HepG2 (cell line): Measurements from ENCODE around the gene ALG11. TPM values are rescaled to one million over a fixed set of nuclear protein-coding genes. Genes with fewer than 3 reads are reported as not detected.

Experiments used
- CCDC6 ChIP-seq: sonication (generic); formaldehyde crosslinking; IDR thresholded peaks from 2 replicates; pipeline ENCODE4 v1.8.1; 2022; ENCODE audit warnings: mild to moderate bottlenecking, missing genetic modification reagents, moderate library complexity
- DMAP1 ChIP-seq: IDR thresholded peaks from 2 replicates; pipeline ENCODE4 v1.6.1; 2016
- GATA4 ChIP-seq: sonication (generic); IDR thresholded peaks from 2 replicates; pipeline ENCODE4 v1.6.1; 2016; ENCODE audit warnings: antibody characterized with exemption, low read depth, borderline replicate concordance
- ISL2 ChIP-seq: sonication (generic); formaldehyde crosslinking; IDR thresholded peaks from 2 replicates; pipeline ENCODE4 v1.5.0; 2020; ENCODE audit warnings: missing genetic modification reagents
- JUND ChIP-seq: sonication (generic); formaldehyde crosslinking; IDR thresholded peaks from 2 replicates; pipeline ENCODE4 v1.8.0; 2022; ENCODE audit warnings: mild to moderate bottlenecking, missing genetic modification reagents
- KDM6A ChIP-seq: IDR thresholded peaks from 2 replicates; pipeline ENCODE4 v1.6.1; 2016; ENCODE audit warnings: low read depth
- KLF16 ChIP-seq, 2 experiments: sonication (generic) in 1 of 2; formaldehyde crosslinking in 1 of 2; IDR thresholded peaks; 2 replicates each; pipeline versions ENCODE4 v1.6.1 to v1.8.0; 2016 to 2023; ENCODE audit warnings: missing genetic modification reagents in 2 of 2, missing compliant biosample characterization in 1 of 2
- LCORL ChIP-seq, 2 experiments: fragments of 450-650 bp in 1 of 2; sonication (generic) in 1 of 2; formaldehyde crosslinking in 1 of 2; IDR thresholded peaks; 2 replicates each; pipeline versions ENCODE4 v1.5.0 to v1.6.1; 2017 to 2020; ENCODE audit warnings: antibody characterized with exemption in 1 of 2, missing genetic modification reagents in 1 of 2
- NR2F2 ChIP-seq: IDR thresholded peaks from 2 replicates; pipeline ENCODE4 v1.6.1; 2012; ENCODE audit warnings: low read depth, inconsistent platforms, borderline replicate concordance
- POLR2A ChIP-seq, 2 experiments: IDR thresholded peaks; 2 replicates each; pipeline ENCODE4 v1.6.1; 2011; ENCODE audit warnings: low read depth in 2 of 2, low read length in 2 of 2, mild to moderate bottlenecking in 1 of 2, moderate library complexity in 1 of 2; ENCODE audit not compliant: insufficient read depth in 1 of 2
- RARA ChIP-seq: IDR thresholded peaks from 2 replicates; pipeline ENCODE4 v1.6.1; 2016; ENCODE audit warnings: missing genetic modification reagents, missing compliant biosample characterization
- RNF2 ChIP-seq: fragments of 450-650 bp; conservative IDR thresholded peaks from 2 replicates; pipeline ENCODE4 v1.6.1; 2016; ENCODE audit warnings: low read depth
- SP1 ChIP-seq, 2 experiments: fragments of 450-650 bp in 1 of 2; sonication (generic) in 1 of 2; formaldehyde crosslinking in 1 of 2; IDR thresholded peaks; 2 replicates each; pipeline versions ENCODE4 v1.4.0 to v1.6.1; 2016 to 2020; ENCODE audit warnings: missing genetic modification reagents in 1 of 2
- SP5 ChIP-seq: IDR thresholded peaks from 2 replicates; pipeline ENCODE4 v1.6.1; 2016; ENCODE audit warnings: low read depth, borderline replicate concordance
- SYNCRIP ChIP-seq: fragments of 200-400 bp; formaldehyde crosslinking; IDR thresholded peaks from 2 replicates; pipeline ENCODE4 v1.6.1; 2018; ENCODE audit warnings: mild to moderate bottlenecking, low read depth, low read length; ENCODE audit not compliant: insufficient read depth
- TEAD3 ChIP-seq: optimal IDR thresholded peaks from 2 replicates; pipeline ENCODE3; 2016; ENCODE audit warnings: borderline replicate concordance
- ZMYM4 ChIP-seq: sonication (generic); formaldehyde crosslinking; IDR thresholded peaks from 2 replicates; pipeline ENCODE4 v1.8.1; 2023; ENCODE audit warnings: mild to moderate bottlenecking, missing genetic modification reagents
- ZNF20 ChIP-seq: sonication (generic); formaldehyde crosslinking; IDR thresholded peaks from 2 replicates; pipeline ENCODE4 v1.4.0; 2020; ENCODE audit warnings: mild to moderate bottlenecking, moderate library complexity, missing genetic modification reagents
- ZNF44 ChIP-seq: sonication (generic); formaldehyde crosslinking; IDR thresholded peaks from 2 replicates; pipeline ENCODE4 v1.5.1; 2020; ENCODE audit warnings: mild to moderate bottlenecking, missing genetic modification reagents
- ZNF615 ChIP-seq: sonication (generic); formaldehyde crosslinking; IDR thresholded peaks from 2 replicates; pipeline ENCODE4 v1.5.0; 2020; ENCODE audit warnings: mild to moderate bottlenecking, missing genetic modification reagents, borderline replicate concordance
- ZNF788 ChIP-seq: sonication (generic); formaldehyde crosslinking; IDR thresholded peaks from 2 replicates; pipeline ENCODE4 v1.5.0; 2020; ENCODE audit warnings: mild to moderate bottlenecking, missing genetic modification reagents, borderline replicate concordance
- ZNF800 ChIP-seq: sonication (generic); formaldehyde crosslinking; IDR thresholded peaks from 2 replicates; pipeline ENCODE4 v1.4.0; 2020; ENCODE audit warnings: missing genetic modification reagents
- polyA plus RNA-seq, 8 experiments: library from polyadenylated mRNA; depleted of rRNA in 3 of 8; stranded (reverse) in 7 of 8; unstranded in 1 of 8; fragments of >200 nt; fragmentation: Illumina TruSeq in 4 of 8; extraction: Trizol in 4 of 8; gene quantifications; 2 replicates each; pipeline versions ENCODE4 v1.2.1 to v1.2.3, GENCODE V29; 2011 to 2016; ENCODE audit warnings: low read depth in 4 of 8, missing spikeins in 1 of 8, mixed read lengths in 1 of 8; ENCODE audit not compliant: insufficient read depth in 1 of 8
- total RNA-seq, 5 experiments: library from RNA; depleted of rRNA; stranded (reverse); fragments of >200 nt; fragmentation: Illumina TruSeq; extraction: Trizol; gene quantifications; 2 replicates each; pipeline ENCODE4 v1.2.3, GENCODE V29; 2016; ENCODE audit warnings: low read depth in 1 of 5
- TF ChIP-seq, protein P1 (sequence below): sonication (generic); formaldehyde crosslinking; IDR thresholded peaks from 2 replicates; pipeline ENCODE4 v1.5.1; 2020; ENCODE audit warnings: missing genetic modification reagents, mild to moderate bottlenecking, borderline replicate concordance
- TF ChIP-seq, protein P2 (sequence below): sonication (generic); formaldehyde crosslinking; IDR thresholded peaks from 2 replicates; pipeline ENCODE4 v1.8.1; 2023; ENCODE audit warnings: mild to moderate bottlenecking, missing genetic modification reagents

ALG11 gene
- total and polyA plus RNA-seq, 2 of the 13 experiments (the other 11 are each of a cell fraction or from before 2014, with no cell fraction given): 14.7 to 27.9 TPM

GRCh38 chr13:51997641-51998330, 14.4 kb upstream of the ALG11 start (continued):
- TF ChIP-seq, protein P1, sequence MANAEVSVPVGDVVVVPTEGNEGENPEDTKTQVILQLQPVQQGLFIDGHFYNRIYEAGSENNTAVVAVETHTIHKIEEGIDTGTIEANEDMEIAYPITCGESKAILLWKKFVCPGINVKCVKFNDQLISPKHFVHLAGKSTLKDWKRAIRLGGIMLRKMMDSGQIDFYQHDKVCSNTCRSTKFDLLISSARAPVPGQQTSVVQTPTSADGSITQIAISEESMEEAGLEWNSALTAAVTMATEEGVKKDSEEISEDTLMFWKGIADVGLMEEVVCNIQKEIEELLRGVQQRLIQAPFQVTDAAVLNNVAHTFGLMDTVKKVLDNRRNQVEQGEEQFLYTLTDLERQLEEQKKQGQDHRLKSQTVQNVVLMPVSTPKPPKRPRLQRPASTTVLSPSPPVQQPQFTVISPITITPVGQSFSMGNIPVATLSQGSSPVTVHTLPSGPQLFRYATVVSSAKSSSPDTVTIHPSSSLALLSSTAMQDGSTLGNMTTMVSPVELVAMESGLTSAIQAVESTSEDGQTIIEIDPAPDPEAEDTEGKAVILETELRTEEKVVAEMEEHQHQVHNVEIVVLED (CRISPR knock-in tag): peak; percentile 52; the same call in 1 of the 2 replicates
- TF ChIP-seq ZNF788 (CRISPR knock-in tag) (peak; percentile 85), JUND (CRISPR knock-in tag) (peak; percentile 71; the same call in 1 of the 2 replicates), TEAD3 (CRISPR knock-in tag) (peak; percentile 99), ZNF44 (CRISPR knock-in tag) (0 out of 2 replicates have a peak, but pooled peaks have one; percentile 45), SP5 (CRISPR knock-in tag) (peak; percentile 95), LCORL (IDR thresholded peaks at IDR 0.05) (no peak), LCORL (CRISPR knock-in tag; IDR thresholded peaks at IDR 0.05) (peak; percentile 64; the same call in 1 of the 2 replicates), SP1 (IDR thresholded peaks at IDR 0.05) (no peak), SP1 (CRISPR knock-in tag; IDR thresholded peaks at IDR 0.05) (no peak), DMAP1 (CRISPR knock-in tag) (peak; percentile 64; the same call in 1 of the 2 replicates), NR2F2 (peak; percentile 48; the same call in 1 of the 2 replicates), ISL2 (CRISPR knock-in tag) (peak; percentile 54; the same call in 1 of the 2 replicates), ZNF615 (CRISPR knock-in tag) (peak; percentile 4; the same call in 1 of the 2 replicates), KLF16 (CRISPR knock-in tag; IDR thresholded peaks at IDR 0.05) (peak in 1 of 2 experiments; percentile 45; a peak in 1 of 4 replicates), KDM6A (CRISPR knock-in tag) (0 out of 2 replicates have a peak, but pooled peaks have one; percentile 50), RNF2 (no peak), RARA (CRISPR knock-in tag) (peak; percentile 61; the same call in 1 of the 2 replicates), POLR2A (IDR thresholded peaks at IDR 0.05; ENCODE audit: insufficient read depth in 1 of 2, low read depth in 2 of 2, low read length in 2 of 2) (0 out of 4 replicates have a peak, but pooled peaks of 1 of the 2 experiments have one; percentile 30), GATA4 (peak; percentile 94), SYNCRIP (no peak), ZMYM4 (CRISPR knock-in tag) (peak; percentile 78), CCDC6 (CRISPR knock-in tag) (peak; percentile 24; the same call in 1 of the 2 replicates), ZNF20 (CRISPR knock-in tag) (no peak), ZNF800 (peak; percentile 21; the same call in 1 of the 2 replicates)
- TF ChIP-seq, protein P2, sequence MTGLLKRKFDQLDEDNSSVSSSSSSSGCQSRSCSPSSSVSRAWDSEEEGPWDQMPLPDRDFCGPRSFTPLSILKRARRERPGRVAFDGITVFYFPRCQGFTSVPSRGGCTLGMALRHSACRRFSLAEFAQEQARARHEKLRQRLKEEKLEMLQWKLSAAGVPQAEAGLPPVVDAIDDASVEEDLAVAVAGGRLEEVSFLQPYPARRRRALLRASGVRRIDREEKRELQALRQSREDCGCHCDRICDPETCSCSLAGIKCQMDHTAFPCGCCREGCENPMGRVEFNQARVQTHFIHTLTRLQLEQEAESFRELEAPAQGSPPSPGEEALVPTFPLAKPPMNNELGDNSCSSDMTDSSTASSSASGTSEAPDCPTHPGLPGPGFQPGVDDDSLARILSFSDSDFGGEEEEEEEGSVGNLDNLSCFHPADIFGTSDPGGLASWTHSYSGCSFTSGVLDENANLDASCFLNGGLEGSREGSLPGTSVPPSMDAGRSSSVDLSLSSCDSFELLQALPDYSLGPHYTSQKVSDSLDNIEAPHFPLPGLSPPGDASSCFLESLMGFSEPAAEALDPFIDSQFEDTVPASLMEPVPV (CRISPR knock-in tag): 0 out of 2 replicates have a peak, but pooled peaks have one; percentile 39
